IMR-90 (cell line): Measurements from ENCODE around the gene LGALS1. TPM values are rescaled to one million over a fixed set of nuclear protein-coding genes. Genes with fewer than 3 reads are reported as not detected.

Source experiments
- ATAC-seq: fragments of 200-7000 bp; cut with Tn5 transposase; 2 replicates; pipeline ENCODE4 v1.9.1; 2020; ENCODE audit warnings: low read depth, mild to moderate bottlenecking, moderate library complexity
- BruUV-seq: library from RNA; stranded (reverse); fragments of 400-500 nt; replicated peaks from 2 replicates; lab custom pipeline; 2021; lab: Mats Ljungman, UMichigan
- CTCF ChIA-PET: fragments of 300-600 bp; formaldehyde crosslinking; extraction: SDS; loops from one replicate; lab custom pipeline; 2021; ENCODE audit warnings: antibody characterized with exemption; lab: Yijun Ruan, JAX
- POLR2A ChIA-PET: fragments of 300-600 bp; sonication (Branson Sonifier 250); formaldehyde crosslinking; loops from one replicate; lab custom pipeline; 2022; ENCODE audit warnings: antibody characterized with exemption; ENCODE audit not compliant: unreplicated experiment; lab: Charles Lee
- DNase-seq: peaks from one replicate; pipeline ENCODE4 v3.0.0; 2013
- H2AFZ ChIP-seq: replicated peaks from 2 replicates; pipeline ENCODE3; 2013; ENCODE audit warnings: low read length, mild to moderate bottlenecking; ENCODE audit not compliant: poor library complexity
- H2AK5ac ChIP-seq: 2 replicates; pipeline ENCODE4 v1.6.1; 2013; ENCODE audit warnings: low read depth, low read length, inconsistent platforms
- H2AK9ac ChIP-seq: replicated peaks from 2 replicates; pipeline ENCODE3; 2013; ENCODE audit warnings: mild to moderate bottlenecking, low read depth, low read length, moderate library complexity; ENCODE audit not compliant: poor library complexity
- H2BK120ac ChIP-seq: 2 replicates; pipeline ENCODE4 v1.6.1; 2013; ENCODE audit warnings: low read depth, low read length, inconsistent platforms
- H2BK15ac ChIP-seq: 3 replicates; pipeline ENCODE4 v1.6.1; 2013; ENCODE audit warnings: low read depth, low read length, inconsistent platforms
- H2BK20ac ChIP-seq: 2 replicates; pipeline ENCODE4 v1.6.1; 2013; ENCODE audit warnings: low read depth, mild to moderate bottlenecking, inconsistent platforms, low read length, moderate library complexity
- H2BK5ac ChIP-seq: 2 replicates; pipeline ENCODE4 v1.6.1; 2013; ENCODE audit warnings: mild to moderate bottlenecking, low read depth, low read length, inconsistent platforms; ENCODE audit not compliant: poor library complexity, severe bottlenecking
- H3K14ac ChIP-seq: replicated peaks from 2 replicates; pipeline ENCODE4 v1.6.1; 2013; ENCODE audit warnings: low read depth, low read length, inconsistent platforms
- H3K18ac ChIP-seq: 2 replicates; pipeline ENCODE4 v1.6.1; 2013; ENCODE audit warnings: low read depth, low read length, control low read depth
- H3K23ac ChIP-seq: 2 replicates; pipeline ENCODE4 v1.6.1; 2013; ENCODE audit warnings: low read depth, low read length, inconsistent platforms
- H3K27ac ChIP-seq: 2 replicates; pipeline ENCODE4 v1.5.1; 2013; ENCODE audit warnings: mild to moderate bottlenecking, control low read depth, low read length; ENCODE audit not compliant: insufficient read depth
- H3K27me3 ChIP-seq: 2 replicates; pipeline ENCODE4 v1.6.1; 2013; ENCODE audit warnings: low read length; ENCODE audit not compliant: control insufficient read depth, insufficient read depth
- H3K36me3 ChIP-seq: 2 replicates; pipeline ENCODE4 v1.6.1; 2013; ENCODE audit warnings: low read length, mixed read lengths; ENCODE audit not compliant: control insufficient read depth, insufficient read depth
- H3K4ac ChIP-seq: 2 replicates; pipeline ENCODE4 v1.6.1; 2013; ENCODE audit warnings: low read depth, low read length, inconsistent platforms
- H3K4me1 ChIP-seq: 2 replicates; pipeline ENCODE4 v1.6.1; 2013; ENCODE audit warnings: low read length, mixed read lengths; ENCODE audit not compliant: control insufficient read depth, insufficient read depth
- H3K4me2 ChIP-seq: 2 replicates; pipeline ENCODE4 v1.6.1; 2013; ENCODE audit warnings: low read depth, mild to moderate bottlenecking, control low read depth, low read length, moderate library complexity
- H3K4me3 ChIP-seq: 2 replicates; pipeline ENCODE4 v1.5.1; 2013; ENCODE audit warnings: low read depth, mild to moderate bottlenecking, control low read depth, low read length, moderate library complexity; ENCODE audit not compliant: insufficient read depth
- H3K56ac ChIP-seq: 2 replicates; pipeline ENCODE4 v1.6.1; 2013; ENCODE audit warnings: low read length, inconsistent platforms; ENCODE audit not compliant: insufficient read depth; ENCODE audit errors: extremely low read depth
- H3K79me1 ChIP-seq, 2 experiments: 2 replicates each; pipeline ENCODE4 v1.6.1; 2013; ENCODE audit warnings: low read length in 2 of 2, inconsistent platforms in 1 of 2, low read depth in 1 of 2
- H3K9ac ChIP-seq: 2 replicates; pipeline ENCODE4 v1.6.1; 2013; ENCODE audit warnings: low read depth, low read length, control low read depth
- H3K9me1 ChIP-seq: 2 replicates; pipeline ENCODE4 v1.6.1; 2013; ENCODE audit warnings: low read length, inconsistent platforms; ENCODE audit not compliant: insufficient read depth
- H3K9me3 ChIP-seq: 2 replicates; pipeline ENCODE4 v1.6.1; 2013; ENCODE audit warnings: low read length; ENCODE audit not compliant: control insufficient read depth, insufficient read depth
- H4K20me1 ChIP-seq: 2 replicates; pipeline ENCODE4 v1.6.1; 2013; ENCODE audit warnings: low read length, inconsistent platforms; ENCODE audit not compliant: insufficient read depth
- H4K5ac ChIP-seq: 2 replicates; pipeline ENCODE4 v1.6.1; 2013; ENCODE audit warnings: mild to moderate bottlenecking, low read depth, low read length, control low read depth
- H4K8ac ChIP-seq, 2 experiments: 2 replicates each; pipeline ENCODE4 v1.6.1; 2013; ENCODE audit warnings: low read depth in 2 of 2, low read length in 2 of 2, control low read depth in 1 of 2, inconsistent platforms in 1 of 2
- H4K91ac ChIP-seq: 2 replicates; pipeline ENCODE4 v1.6.1; 2013; ENCODE audit warnings: low read depth, low read length, inconsistent platforms; ENCODE audit not compliant: insufficient read depth
- BHLHE40 ChIP-seq: fragments of 150-350 bp; IDR thresholded peaks from 2 replicates; pipeline ENCODE4 v1.6.1; 2016; ENCODE audit warnings: mild to moderate bottlenecking, low read depth, low read length
- CEBPB ChIP-seq: IDR thresholded peaks from 2 replicates; pipeline ENCODE4 v1.6.1; 2012; ENCODE audit warnings: low read depth, low read length, improper control_type of control experiment
- WGBS, 2 experiments: methylation state at CpG; one replicate each; pipeline versions ENCODE4 v1.1.5 to v1.1.7; 2013; ENCODE audit warnings: missing lambda C conversion rate in 2 of 2; ENCODE audit not compliant: insufficient read length in 1 of 2; ENCODE audit errors: extremely low coverage in 2 of 2; 5-methylcytosine and 5-hydroxymethylcytosine counted together
- dilution Hi-C: fragments of 300-500 bp; cut with HindIII; formaldehyde crosslinking; loops from one replicate; pipeline ENCODE4 v1.14.3; 2018; ENCODE audit warnings: low sequenced_read_pairs; ENCODE audit not compliant: unreplicated experiment
- in situ Hi-C: fragments of 300-500 bp; cut with MboI; formaldehyde crosslinking; loops from 3 replicates; pipeline ENCODE4 v1.14.3; 2019; ENCODE audit warnings: low sequenced_read_pairs, inconsistent platforms, mixed read lengths
- intact Hi-C: fragments of 100-400 bp; cut with micrococcal nuclease; formaldehyde crosslinking; loops from 2 replicates; pipeline ENCODE4 v1.10.0; 2022
- polyA plus RNA-seq, 3 experiments: library from polyadenylated mRNA; depleted of rRNA; stranded (reverse); fragments of >200 nt; gene quantifications; 2 replicates each; pipeline ENCODE4 v1.2.3, GENCODE V29; 2012; ENCODE audit warnings: low replicate concordance in 1 of 3
- total RNA-seq: library from RNA; depleted of rRNA; stranded (reverse); fragments of >200 nt; gene quantifications from 2 replicates; pipeline ENCODE4 v1.2.3, GENCODE V29; 2012

The LGALS1 gene
- total and polyA plus RNA-seq, 2 of the 4 experiments (the other 2 are of a cell fraction) = 11,896 to 15,383 TPM

GRCh38 chr22:37690407-37690806 lies 15.0 kb downstream of the LGALS1 start:
- peaks cover 20 to 36% of the 10 kb centered on the region in 2 experiments for H3K79me1 ChIP-seq
- WGBS, 2 experiments = no CpG with 5 or more reads among the region's 7 CpGs
- H3K36me3 ChIP-seq = peaks cover 33% of the 10 kb centered on the region
- TF ChIP-seq BHLHE40 (no peak), CEBPB (no peak)
- ChIA-PET POLR2A (no interaction called here), CTCF (no interaction called here)
- H2BK120ac ChIP-seq = no peak overlapping the region
- no peak overlapping the region for H3K56ac ChIP-seq
- no peaks in the 10 kb centered on the region for H3K9me3 ChIP-seq
- no peak overlapping the region for H4K91ac ChIP-seq
- no peak overlapping the region for H3K14ac ChIP-seq
- no peak overlapping the region for H3K4me3 ChIP-seq
- no peak overlapping the region for H3K18ac ChIP-seq
- BruUV-seq = no TSS peak
- no peak overlapping the region for H3K9ac ChIP-seq
- H2BK15ac ChIP-seq = no peak overlapping the region
- DNase-seq (no peak), ATAC-seq (no peak)
- intact Hi-C loops = no loop called here
- in situ Hi-C loops = no loop called here
- no peak overlapping the region for H4K8ac ChIP-seq
- no peak overlapping the region for H2AK9ac ChIP-seq
- H3K27me3 ChIP-seq = no peaks in the 10 kb centered on the region
- no peak overlapping the region for H2BK20ac ChIP-seq
- no peak overlapping the region for H2BK5ac ChIP-seq
- H3K4me2 ChIP-seq = no peak overlapping the region
- H2AK5ac ChIP-seq = no peak overlapping the region
- no peak overlapping the region for H3K23ac ChIP-seq
- no peaks in the 10 kb centered on the region for H4K20me1 ChIP-seq
- peaks cover 2% of the 10 kb centered on the region; the same call in 1 of the 2 replicates for H3K4me1 ChIP-seq
- H3K27ac ChIP-seq = no peak overlapping the region
- H2AFZ ChIP-seq = no peak overlapping the region
- H3K4ac ChIP-seq = no peak overlapping the region
- dilution Hi-C loops = no loop called here
- H4K5ac ChIP-seq = no peak overlapping the region
- 0 out of 2 replicates have a peak, but pooled peaks cover 3% of the 10 kb centered on the region for H3K9me1 ChIP-seq
